Spleen (tissue), 13 donors: Measurements from ENCODE around the gene SLC4A4. TPM values are rescaled to one million over a fixed set of nuclear protein-coding genes. Genes with fewer than 3 reads are reported as not detected.

Experiments used
- DNase-seq: peaks from one replicate; pipeline ENCODE4 v3.0.0-alpha.2; 2020
- H3K27ac ChIP-seq, 8 donors: fragments of 200-600 bp; sonication (generic) in 7 of 8; 1 replicate in 4 of 8; 2 replicates in 4 of 8; pipeline versions ENCODE4 v1.5.0 to v1.8.0; 2016 to 2021; ENCODE audit warnings: inconsistent platforms in 4 of 8, mild to moderate bottlenecking in 4 of 8, moderate library complexity in 1 of 8
- H3K27me3 ChIP-seq, 7 donors: fragments of 200-600 bp; sonication (generic) in 6 of 7; replicated peaks in 1 of 7; 1 replicate in 4 of 7; 2 replicates in 3 of 7; pipeline versions ENCODE4 v1.5.0 to v1.8.0; 2016 to 2021; ENCODE audit warnings: inconsistent platforms in 3 of 7, mild to moderate bottlenecking in 1 of 7
- H3K36me3 ChIP-seq, 6 donors: fragments of 200-600 bp; sonication (generic) in 5 of 6; 1 replicate in 4 of 6; 2 replicates in 2 of 6; pipeline versions ENCODE4 v1.5.0 to v1.8.0; 2016 to 2021; ENCODE audit warnings: inconsistent platforms in 2 of 6
- H3K4me1 ChIP-seq, 6 donors: fragments of 200-600 bp; sonication (generic) in 5 of 6; 1 replicate in 3 of 6; 2 replicates in 3 of 6; pipeline versions ENCODE4 v1.5.0 to v1.8.0; 2016 to 2021; ENCODE audit warnings: inconsistent platforms in 3 of 6
- H3K4me3 ChIP-seq, 8 donors: fragments of 200-600 bp; sonication (generic) in 7 of 8; 1 replicate in 4 of 8; 2 replicates in 4 of 8; pipeline versions ENCODE4 v1.5.0 to v1.8.0; 2016 to 2021; ENCODE audit warnings: inconsistent platforms in 4 of 8, mild to moderate bottlenecking in 4 of 8, moderate library complexity in 2 of 8
- H3K9me3 ChIP-seq, 8 donors: fragments of 200-600 bp; sonication (generic) in 7 of 8; 1 replicate in 4 of 8; 2 replicates in 4 of 8; pipeline versions ENCODE4 v1.5.0 to v1.8.0; 2016 to 2021; ENCODE audit warnings: inconsistent platforms in 4 of 8
- CTCF ChIP-seq, 11 experiments: fragments of 200-600 bp in 7 of 11; fragments of 450-650 bp in 4 of 11; sonication (generic) in 4 of 11; IDR thresholded peaks in 8 of 11; conservative IDR thresholded peaks in 3 of 11; 1 replicate in 7 of 11; 2 replicates in 4 of 11; pipeline versions ENCODE4 v1.4.0 to v1.8.0; 2016 to 2021; ENCODE audit warnings: antibody characterized with exemption in 11 of 11, inconsistent platforms in 4 of 11, mild to moderate bottlenecking in 1 of 11
- POLR2A ChIP-seq, 3 donors: fragments of 450-650 bp; IDR thresholded peaks; one replicate each; pipeline ENCODE4 v1.5.1; 2017; ENCODE audit warnings: antibody characterized with exemption in 3 of 3, mild to moderate bottlenecking in 1 of 3
- POLR2AphosphoS5 ChIP-seq, 3 donors: sonication (generic); formaldehyde crosslinking; IDR thresholded peaks; one replicate each; pipeline ENCODE4 v1.5.1; 2017; ENCODE audit warnings: antibody characterized with exemption in 3 of 3
- WGBS, 5 donors: extraction: QIAGEN DNeasy Blood & Tissue Kit in 3 of 5; methylation state at CpG; one replicate each; pipeline versions ENCODE4 v1.1.5 to v1.1.7; 2013 to 2018; 5-methylcytosine and 5-hydroxymethylcytosine counted together
- intact Hi-C: fragments of 100-400 bp; cut with DNase I; formaldehyde crosslinking; loops from one replicate; pipeline ENCODE4 v1.15.0; 2023; ENCODE audit warnings: low total_unique reads
- long read RNA-seq, 2 donors: transcript quantifications; one replicate each; lab custom pipeline, GENCODE V29; 2026
- polyA plus RNA-seq, 3 donors: library from polyadenylated mRNA; stranded (reverse); fragments of 200-250 nt; gene quantifications; one replicate each; pipeline ENCODE4 v1.2.1, GENCODE V29; 2013
- total RNA-seq, 7 donors: library from RNA; depleted of rRNA in 3 of 7; stranded (reverse); fragments of >200 nt in 3 of 7; fragmentation: NEBNext Ultra II Directional in 4 of 7; extraction: Animal tissue kit (Norgen Biotek cat#: 25700) in 4 of 7; gene quantifications; one replicate each; pipeline versions ENCODE4 v1.1.0 to v1.2.1, GENCODE V29; 2016 to 2021
- donor health status: healthy with polysubstance abuse.
- donor health status: DM: no; HTN: no; CAD: no; lungs with moderate emphysema.
- donor health status: DM: no; HTN: no; CAD: no.
- donor health status: Bipolar disorder and iron deficiency.
- donor health status: healthy.
- donor health status: DM: no; HTN: no; CAD: no.
- donor health status: DM: yes; HTN: yes; CAD: no.

Gene SLC4A4
- total RNA-seq: 1 to 10 TPM in 6 of 7 donors, under 1 TPM in 1; 0.66 to 3.4 (median 2.2) TPM
- polyA plus RNA-seq: under 1 TPM; 0.07 to 0.13 (median 0.11) TPM
- long read RNA-seq, donor 1: 0 reads
- long read RNA-seq, donor 2, full-length matches to known transcripts: 1 of 1 reads
- long read RNA-seq, donor 2, partial matches to known transcripts: 0 of 1 reads
- long read RNA-seq, donor 2, other reads (novel, unspliced or antisense): 0 of 1 reads

GRCh38 chr4:71338846-71339593, at the start of gene SLC4A4:
TSS of gene SLC4A4 (plus strand) at chr4:71339020.
- no peaks in the 10 kb centered on the region for H3K36me3 ChIP-seq
- H3K4me1 ChIP-seq: no peaks in the 10 kb centered on the region
- H3K9me3 ChIP-seq: no peaks in the 10 kb centered on the region
- H3K27me3 ChIP-seq: no peaks in the 10 kb centered on the region
- no peak for DNase-seq
- TF ChIP-seq POLR2A (IDR thresholded peaks at IDR 0.05): no peak
- no peak for TF ChIP-seq POLR2AphosphoS5 (IDR thresholded peaks at IDR 0.05)
- no peak for TF ChIP-seq CTCF (IDR thresholded peaks at IDR 0.05 in 8 of 11, conservative IDR thresholded peaks at IDR 0.05 in 3 of 11)
- H3K27ac ChIP-seq: no peak within 1 kb of the TSS
- intact Hi-C loops: no loop called here
- no peak within 1 kb of the TSS for H3K4me3 ChIP-seq
- WGBS, 5 donors: 70 to 84% (median 83%) methylated on average over 8 of the region's 8 CpGs

GRCh38 chr4:71290074-71290473, 48.7 kb upstream of the SLC4A4 start:
- no peak for DNase-seq
- H3K36me3 ChIP-seq: no peaks in the 10 kb centered on the region
- no peak overlapping the region for H3K4me3 ChIP-seq
- H3K4me1 ChIP-seq: no peaks in the 10 kb centered on the region
- intact Hi-C loops: no loop called here
- TF ChIP-seq POLR2AphosphoS5 (IDR thresholded peaks at IDR 0.05) (no peak), CTCF (IDR thresholded peaks at IDR 0.05 in 8 of 11, conservative IDR thresholded peaks at IDR 0.05 in 3 of 11) (no peak), POLR2A (IDR thresholded peaks at IDR 0.05) (no peak)
- H3K9me3 ChIP-seq: no peaks in the 10 kb centered on the region
- 78 to 87% (median 83%) methylated on average over 3 of the region's 3 CpGs for WGBS, 5 donors
- H3K27me3 ChIP-seq: no peaks in the 10 kb centered on the region
- no peak overlapping the region for H3K27ac ChIP-seq

- Histone ChIP-seq H3K4me3 (no peak overlapping the region), H3K27me3 (no peaks in the 10 kb centered on the region), H3K27ac (no peak overlapping the region), H3K9me3 (no peaks in the 10 kb centered on the region), H3K4me1 (no peaks in the 10 kb centered on the region), H3K36me3 (no peaks in the 10 kb centered on the region)
- 58 to 88% (median 81%) methylated on average over 1 of the region's 1 CpG for WGBS, 5 donors
- TF ChIP-seq POLR2A (IDR thresholded peaks at IDR 0.05): no peak
- no peak for TF ChIP-seq CTCF (IDR thresholded peaks at IDR 0.05 in 8 of 11, conservative IDR thresholded peaks at IDR 0.05 in 3 of 11)
- no peak for TF ChIP-seq POLR2AphosphoS5 (IDR thresholded peaks at IDR 0.05)
- intact Hi-C loops: no loop called here
- DNase-seq: no peak
These were observed 48.3 kb upstream of the SLC4A4 start for GRCh38 chr4:71290476-71290875.

GRCh38 chr4:71292228-71292627, 46.6 kb upstream of the SLC4A4 start:
- H3K27ac ChIP-seq: no peak overlapping the region
- no peaks in the 10 kb centered on the region for H3K9me3 ChIP-seq
- no peak for DNase-seq
- no peaks in the 10 kb centered on the region for H3K36me3 ChIP-seq
- no peak for TF ChIP-seq CTCF (IDR thresholded peaks at IDR 0.05 in 8 of 11, conservative IDR thresholded peaks at IDR 0.05 in 3 of 11)
- no peak for TF ChIP-seq POLR2A (IDR thresholded peaks at IDR 0.05)
- no peak for TF ChIP-seq POLR2AphosphoS5 (IDR thresholded peaks at IDR 0.05)
- H3K27me3 ChIP-seq: no peaks in the 10 kb centered on the region
- intact Hi-C loops: no loop called here
- H3K4me3 ChIP-seq: no peak overlapping the region
- no peaks in the 10 kb centered on the region for H3K4me1 ChIP-seq
- WGBS, 5 donors: 84 to 96% (median 88%) methylated on average over 1 of the region's 1 CpG
